Measurements from ENCODE around the gene SCOC.
A peak's percentile ranks its signal among the peaks of the same experiment; 100 is the strongest.

The SCOC gene

DNA sequence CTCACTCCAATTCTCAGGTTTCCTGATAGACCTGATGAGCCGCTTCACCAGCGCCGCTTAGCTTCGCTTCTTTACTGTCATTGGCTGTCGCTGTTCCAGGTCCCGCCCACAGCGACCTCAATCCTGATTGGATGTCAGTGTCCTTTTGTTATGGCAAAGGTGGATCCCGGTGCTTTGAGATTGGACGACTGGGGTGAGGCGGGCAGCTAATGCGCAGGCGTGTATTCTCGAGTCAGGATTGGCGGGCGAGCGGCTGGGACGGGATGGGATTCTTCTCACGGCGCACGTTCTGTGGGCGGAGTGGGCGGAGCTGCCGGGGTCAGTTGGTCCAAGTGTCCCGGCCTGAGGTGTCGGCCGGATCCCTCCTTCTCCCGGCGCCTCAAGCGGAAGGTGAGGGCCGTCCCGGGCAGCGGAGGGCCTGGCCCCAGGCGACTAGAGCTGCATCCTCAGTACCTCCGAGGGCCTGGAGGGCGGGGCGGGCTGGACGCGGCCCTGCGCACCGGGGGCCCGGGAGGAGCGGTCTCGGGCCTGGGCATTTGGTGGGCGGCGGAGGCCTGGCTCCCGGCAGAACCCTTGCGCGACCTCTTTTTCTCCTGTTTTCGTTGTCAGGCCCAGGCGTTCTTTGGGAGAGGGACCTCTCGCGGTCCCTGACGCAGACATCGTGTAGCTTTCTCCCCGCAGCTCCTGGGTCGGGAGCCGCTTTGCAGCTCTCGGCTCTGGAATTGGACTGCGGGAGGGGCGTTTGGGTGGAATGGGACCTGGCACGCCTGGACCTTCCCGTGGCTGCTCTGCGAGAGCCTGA lies at the start of gene SCOC:
SCOC (plus strand) TSS at position 319 of the 802 bp plus-strand sequence. CDS start 5,525 bp downstream, outside the sequence.
- TF ChIP-seq, protein P1, sequence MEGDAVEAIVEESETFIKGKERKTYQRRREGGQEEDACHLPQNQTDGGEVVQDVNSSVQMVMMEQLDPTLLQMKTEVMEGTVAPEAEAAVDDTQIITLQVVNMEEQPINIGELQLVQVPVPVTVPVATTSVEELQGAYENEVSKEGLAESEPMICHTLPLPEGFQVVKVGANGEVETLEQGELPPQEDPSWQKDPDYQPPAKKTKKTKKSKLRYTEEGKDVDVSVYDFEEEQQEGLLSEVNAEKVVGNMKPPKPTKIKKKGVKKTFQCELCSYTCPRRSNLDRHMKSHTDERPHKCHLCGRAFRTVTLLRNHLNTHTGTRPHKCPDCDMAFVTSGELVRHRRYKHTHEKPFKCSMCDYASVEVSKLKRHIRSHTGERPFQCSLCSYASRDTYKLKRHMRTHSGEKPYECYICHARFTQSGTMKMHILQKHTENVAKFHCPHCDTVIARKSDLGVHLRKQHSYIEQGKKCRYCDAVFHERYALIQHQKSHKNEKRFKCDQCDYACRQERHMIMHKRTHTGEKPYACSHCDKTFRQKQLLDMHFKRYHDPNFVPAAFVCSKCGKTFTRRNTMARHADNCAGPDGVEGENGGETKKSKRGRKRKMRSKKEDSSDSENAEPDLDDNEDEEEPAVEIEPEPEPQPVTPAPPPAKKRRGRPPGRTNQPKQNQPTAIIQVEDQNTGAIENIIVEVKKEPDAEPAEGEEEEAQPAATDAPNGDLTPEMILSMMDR (IDR thresholded peaks at IDR 0.05; ENCODE audit: low read depth, low read length), result peak; percentile 5
- H3K4me3 ChIP-seq (ENCODE audit: low read depth, low read length), result peak within 1 kb of the TSS; percentile 83
- DNase-seq (ENCODE audit: low read depth, low spot score), result peak; percentile 100
- in situ Hi-C loops (cut with HindIII; ENCODE audit: low sequenced_read_pairs), result no loop called here

DNA sequence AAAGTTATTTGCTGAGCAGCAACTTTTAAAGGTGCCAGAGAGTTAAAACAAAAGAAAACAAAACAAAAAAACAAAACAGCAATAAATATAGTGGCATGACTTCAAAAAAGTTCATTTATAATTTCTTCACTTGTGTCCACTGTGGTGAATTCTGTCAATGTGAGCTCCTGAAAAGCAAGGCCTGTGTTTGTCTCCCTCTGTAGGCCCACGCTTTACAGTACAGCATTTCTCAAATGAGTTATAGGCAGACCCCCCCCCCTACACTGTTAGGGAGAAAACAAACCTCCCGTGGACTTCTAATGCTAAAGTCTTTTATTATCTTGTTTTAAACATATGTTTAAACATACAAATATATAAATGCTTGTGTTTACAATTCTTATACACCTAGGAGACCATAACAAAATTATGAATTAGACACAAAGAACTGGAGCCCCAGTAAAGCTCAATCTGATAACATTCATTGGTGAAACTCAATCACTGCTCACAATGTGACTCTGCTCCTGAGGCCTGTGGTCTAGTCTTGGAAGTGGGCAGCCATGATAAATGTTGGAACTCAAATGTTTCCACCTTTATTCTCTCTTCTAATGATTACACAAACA lies 47.0 kb upstream of the SCOC start:
- in situ Hi-C loops (cut with HindIII; ENCODE audit: low sequenced_read_pairs), result no loop called here
- peak; percentile 63 for DNase-seq (ENCODE audit: low read depth, low spot score)
- TF ChIP-seq, protein P1 (IDR thresholded peaks at IDR 0.05; ENCODE audit: low read depth, low read length), result peak; percentile 81
- no peak overlapping the region for H3K4me3 ChIP-seq (ENCODE audit: low read depth, low read length)

DNA sequence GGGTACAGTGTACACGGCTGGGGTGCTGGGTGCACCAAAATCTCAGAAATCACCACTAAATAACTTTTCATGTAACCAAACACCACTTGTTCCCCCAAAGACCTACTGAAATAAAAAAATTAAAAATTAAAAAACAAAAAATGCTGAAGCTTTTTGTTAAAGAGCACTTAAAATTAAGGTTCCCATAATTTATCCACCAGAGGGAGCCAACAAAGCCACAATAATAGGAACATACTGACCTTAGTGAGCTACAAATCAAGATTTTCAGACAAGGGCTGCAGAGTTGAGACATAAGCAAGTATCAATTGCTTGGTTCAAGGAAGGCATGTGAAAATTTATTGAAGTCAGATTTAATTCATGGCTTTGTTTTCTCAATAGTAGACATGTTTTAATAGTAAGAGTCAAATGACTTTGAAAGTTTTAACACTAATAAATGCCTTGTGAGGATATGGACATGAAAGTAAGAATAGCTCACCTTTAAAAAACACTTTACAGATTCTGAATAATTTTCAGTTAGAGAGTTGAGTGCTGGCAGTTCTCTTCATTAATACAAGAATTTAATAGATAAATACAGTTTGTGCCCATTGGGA lies 43.0 kb upstream of the SCOC start:
- peak; percentile 59 for DNase-seq (ENCODE audit: low read depth, low spot score)
- in situ Hi-C loops (cut with HindIII; ENCODE audit: low sequenced_read_pairs), result no loop called here
- no peak overlapping the region for H3K4me3 ChIP-seq (ENCODE audit: low read depth, low read length)
- TF ChIP-seq, protein P1 (IDR thresholded peaks at IDR 0.05; ENCODE audit: low read depth, low read length), result peak; percentile 56

DNA sequence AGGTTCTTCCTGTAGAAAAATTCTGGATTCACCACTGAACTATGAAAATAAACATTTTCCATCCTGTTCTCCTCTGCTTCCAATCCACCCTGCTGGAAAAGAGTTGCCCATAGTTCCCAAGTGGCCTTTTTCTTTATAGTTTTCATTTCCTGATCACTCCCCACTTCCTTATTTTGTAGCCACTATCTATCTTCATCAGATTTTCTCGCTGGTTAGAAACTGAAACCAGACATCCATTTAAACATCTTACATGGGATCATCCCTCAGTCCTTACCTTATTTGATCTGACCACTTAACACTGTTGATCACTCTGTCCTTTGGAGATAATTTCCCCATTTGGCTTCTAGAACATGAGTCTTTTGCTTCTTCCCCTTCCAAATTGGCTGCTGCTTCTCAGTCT lies 42.2 kb upstream of the SCOC start:
- DNase-seq (ENCODE audit: low read depth, low spot score), result no peak
- no peak overlapping the region for H3K4me3 ChIP-seq (ENCODE audit: low read depth, low read length)
- TF ChIP-seq, protein P1 (IDR thresholded peaks at IDR 0.05; ENCODE audit: low read depth, low read length), result no peak
- in situ Hi-C loops (cut with HindIII; ENCODE audit: low sequenced_read_pairs), result no loop called here

DNA sequence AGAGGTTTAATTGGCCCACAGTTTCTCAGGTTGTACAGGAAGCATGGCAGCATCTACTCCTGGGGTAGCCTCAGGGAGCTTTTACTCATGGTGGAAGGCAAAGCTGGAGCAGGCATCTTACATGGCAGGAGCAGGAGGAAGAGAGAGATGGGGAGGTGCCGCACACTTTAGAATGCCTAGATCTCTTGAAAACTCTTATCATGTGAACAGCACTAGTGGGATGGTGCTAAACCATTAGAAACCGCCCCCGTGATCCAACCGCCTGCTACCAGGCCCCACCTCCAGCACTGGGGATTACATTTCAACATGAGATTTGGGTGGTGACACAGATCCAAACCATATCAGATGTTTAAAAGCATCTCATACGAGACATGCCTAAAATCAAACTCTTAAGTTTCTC lies 41.6 kb upstream of the SCOC start:
- TF ChIP-seq, protein P1 (IDR thresholded peaks at IDR 0.05; ENCODE audit: low read depth, low read length), result no peak
- no peak for DNase-seq (ENCODE audit: low read depth, low spot score)
- no peak overlapping the region for H3K4me3 ChIP-seq (ENCODE audit: low read depth, low read length)
- in situ Hi-C loops (cut with HindIII; ENCODE audit: low sequenced_read_pairs), result no loop called here

DNA sequence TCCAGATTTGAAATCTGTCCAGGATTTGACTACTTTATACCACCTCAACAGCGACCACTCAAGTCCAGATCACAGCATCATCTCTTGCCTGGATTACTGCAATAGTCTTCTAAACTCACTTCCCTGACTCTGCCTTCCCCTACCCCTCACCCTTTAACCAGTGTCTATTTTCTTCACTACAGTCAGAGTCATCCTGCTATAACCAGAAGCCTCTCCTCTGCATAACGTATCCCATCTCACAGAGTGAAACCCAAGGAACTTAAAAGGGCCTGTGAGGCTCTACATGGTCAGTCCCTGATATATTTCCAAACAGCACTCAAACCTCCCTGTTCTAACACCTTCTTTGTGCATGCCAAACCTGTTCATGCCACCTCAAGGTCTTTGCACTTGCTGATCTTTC lies 40.7 kb upstream of the SCOC start:
- H3K4me3 ChIP-seq (ENCODE audit: low read depth, low read length), result no peak overlapping the region
- TF ChIP-seq, protein P1 (IDR thresholded peaks at IDR 0.05; ENCODE audit: low read depth, low read length), result no peak
- in situ Hi-C loops (cut with HindIII; ENCODE audit: low sequenced_read_pairs), result no loop called here
- DNase-seq (ENCODE audit: low read depth, low spot score), result no peak

Data from astrocyte of the spinal cord (primary cell).